HG03442 (cell line): Measurements from ENCODE around the gene ROS1.

Experiments
- ATAC-seq: cut with Tn5 transposase; IDR thresholded peaks from one replicate; pipeline ENCODE4 v1.9.1; 2021; ENCODE audit warnings: mild to moderate bottlenecking, moderate library complexity; ENCODE audit not compliant: unreplicated experiment

ROS1 gene

GRCh38 chr6:117441824-117442264 is 16.1 kb upstream of the ROS1 start:
- no peak for ATAC-seq

GRCh38 chr6:117440706-117441525 is 15.2 kb upstream of the ROS1 start:
- no peak for ATAC-seq

DNA sequence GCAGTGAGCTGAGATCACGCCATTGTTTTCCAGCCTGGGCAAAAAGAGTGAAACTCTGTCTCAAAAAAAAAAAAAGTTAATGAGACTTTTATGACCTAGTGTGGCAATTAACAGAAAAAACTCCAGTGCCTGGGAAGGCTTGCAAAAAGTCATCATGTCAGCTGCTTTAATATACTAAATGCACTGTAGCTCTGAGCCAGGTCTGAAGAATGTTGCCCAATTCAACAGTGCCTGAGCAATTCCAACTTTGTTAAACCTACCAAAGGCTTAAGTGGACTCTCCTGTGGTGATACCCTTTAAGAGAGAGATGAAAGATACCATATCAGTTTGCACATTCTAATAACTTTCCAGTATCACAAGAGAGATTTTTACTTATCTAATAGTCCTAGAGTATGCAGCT is 6.5 kb upstream of the ROS1 start:
- ATAC-seq: no peak

- ATAC-seq: no peak
These were observed 2.0 kb downstream of the ROS1 start for GRCh38 chr6:117423754-117424153.

- ATAC-seq: no peak
These were observed 7.4 kb downstream of the ROS1 start for GRCh38 chr6:117418320-117418719.

DNA sequence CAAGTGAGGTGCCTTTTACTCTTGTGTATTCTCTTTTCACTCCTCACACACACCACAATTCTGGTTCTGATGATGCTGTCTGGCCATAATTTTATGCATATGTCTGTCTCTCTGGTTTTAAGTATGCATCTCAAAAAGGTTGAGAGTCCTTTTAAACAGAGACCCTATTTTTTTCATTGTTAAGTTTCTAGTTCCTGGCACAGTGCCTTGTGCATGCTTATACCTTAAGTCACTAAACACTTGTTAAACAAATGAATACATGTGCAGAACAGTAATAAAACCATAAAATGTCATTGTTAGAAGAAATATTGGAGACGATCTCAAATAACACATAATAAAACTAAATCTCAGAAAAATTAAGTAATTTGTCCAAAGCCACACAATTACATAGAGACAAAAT is 7.9 kb downstream of the ROS1 start:
- no peak for ATAC-seq

DNA sequence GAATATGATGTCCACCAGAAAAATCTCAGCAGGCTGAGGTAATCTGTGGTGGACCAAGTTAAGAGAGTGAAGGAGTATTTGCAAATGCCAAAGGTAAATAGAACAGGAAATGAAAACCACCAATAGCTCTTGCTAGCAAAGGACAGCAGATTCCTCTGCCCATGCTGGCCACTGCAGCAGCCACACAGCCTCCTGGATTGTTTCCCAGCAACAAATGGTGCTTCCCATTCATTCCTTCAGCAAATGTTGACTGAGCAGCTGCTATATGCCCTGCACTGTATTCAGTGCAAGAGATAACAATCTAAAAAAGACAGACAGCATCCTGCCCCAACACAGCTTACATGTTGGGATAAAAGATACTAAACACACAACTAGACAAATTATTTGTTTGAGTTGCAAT is 11.0 kb downstream of the ROS1 start:
- ATAC-seq: no peak

DNA sequence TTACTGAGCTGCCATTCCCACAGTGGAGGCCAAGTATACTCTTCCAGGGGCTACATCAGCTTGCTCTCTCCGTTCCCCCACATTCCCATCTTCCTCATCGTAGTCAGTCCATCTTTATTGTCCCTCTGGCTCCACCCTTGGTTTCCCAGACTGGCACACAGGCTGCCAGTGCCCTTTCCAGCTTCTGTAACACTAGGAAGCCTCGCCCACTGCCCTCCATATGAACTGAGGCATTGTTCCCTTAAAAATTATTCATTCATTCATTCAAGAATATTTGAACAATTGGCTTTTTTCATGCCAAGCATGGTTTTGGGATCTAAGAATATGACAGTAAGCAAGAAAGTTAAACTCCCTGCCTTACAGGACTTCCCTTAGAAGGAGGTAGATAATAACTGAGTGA is 14.3 kb downstream of the ROS1 start:
- no peak for ATAC-seq

- ATAC-seq: no peak
These were observed 15.9 kb downstream of the ROS1 start for GRCh38 chr6:117409863-117410262.

DNA sequence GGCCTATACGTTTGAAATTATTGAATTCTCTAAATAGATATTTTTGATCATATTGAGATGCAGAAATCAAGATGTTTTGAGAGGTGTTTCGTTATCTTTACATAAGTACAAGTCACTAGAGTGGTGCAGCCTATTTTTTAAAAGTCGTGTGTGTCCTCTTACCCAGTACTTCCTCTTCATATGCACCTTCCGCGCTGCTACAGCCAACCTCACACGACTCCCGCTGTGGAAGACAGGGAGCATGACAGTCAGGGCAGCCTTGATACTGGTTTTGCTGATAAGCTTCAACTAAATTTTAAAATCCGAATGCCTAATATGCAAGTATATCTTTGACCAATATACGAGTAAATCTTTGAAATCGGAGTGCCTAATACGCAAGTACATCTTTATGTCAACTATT is 16.3 kb downstream of the ROS1 start:
- no peak for ATAC-seq

- ATAC-seq: peak; percentile 54
These were observed 21.2 kb downstream of the ROS1 start for GRCh38 chr6:117404548-117404947.

DNA sequence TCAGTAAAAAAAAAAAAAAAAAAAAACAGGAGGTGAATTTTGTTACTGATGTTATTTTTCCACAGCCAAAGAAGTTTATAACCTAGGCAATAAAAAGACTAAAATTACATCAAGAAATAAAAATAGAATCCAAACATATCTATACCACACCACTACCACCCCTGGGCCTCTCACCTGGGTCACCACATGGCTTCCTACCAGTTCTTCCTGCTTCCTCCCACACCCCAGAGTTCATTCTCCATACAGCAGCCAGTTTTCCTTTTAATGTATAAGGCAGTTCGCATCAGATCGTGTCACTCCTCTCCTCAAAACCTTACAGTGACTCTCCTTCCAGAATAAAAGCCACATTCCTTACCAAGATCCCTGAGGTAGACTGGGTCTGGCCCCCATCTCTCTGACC is 23.9 kb downstream of the ROS1 start:
- ATAC-seq: no peak

GRCh38 chr6:117399924-117400323 is 25.8 kb downstream of the ROS1 start:
- ATAC-seq: no peak

DNA sequence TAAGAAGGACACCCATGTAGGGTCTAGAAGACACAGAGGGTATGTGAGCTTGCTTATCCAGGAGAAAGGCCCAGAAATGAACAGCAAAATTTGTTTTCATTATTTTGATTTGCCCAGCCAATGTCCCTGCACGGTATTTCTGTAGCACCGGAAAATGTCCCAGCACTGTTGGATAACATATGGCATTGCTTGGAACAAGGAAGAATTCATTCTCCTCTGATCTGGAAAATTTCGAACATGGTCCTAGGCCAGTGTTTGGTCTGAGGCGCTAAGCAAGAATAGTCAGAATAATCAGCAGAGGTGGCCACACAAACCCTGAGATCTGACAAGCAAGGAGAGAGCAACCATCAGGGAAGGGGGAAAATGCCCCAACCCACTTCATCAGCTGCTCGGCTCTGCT is 26.6 kb downstream of the ROS1 start:
- no peak for ATAC-seq

DNA sequence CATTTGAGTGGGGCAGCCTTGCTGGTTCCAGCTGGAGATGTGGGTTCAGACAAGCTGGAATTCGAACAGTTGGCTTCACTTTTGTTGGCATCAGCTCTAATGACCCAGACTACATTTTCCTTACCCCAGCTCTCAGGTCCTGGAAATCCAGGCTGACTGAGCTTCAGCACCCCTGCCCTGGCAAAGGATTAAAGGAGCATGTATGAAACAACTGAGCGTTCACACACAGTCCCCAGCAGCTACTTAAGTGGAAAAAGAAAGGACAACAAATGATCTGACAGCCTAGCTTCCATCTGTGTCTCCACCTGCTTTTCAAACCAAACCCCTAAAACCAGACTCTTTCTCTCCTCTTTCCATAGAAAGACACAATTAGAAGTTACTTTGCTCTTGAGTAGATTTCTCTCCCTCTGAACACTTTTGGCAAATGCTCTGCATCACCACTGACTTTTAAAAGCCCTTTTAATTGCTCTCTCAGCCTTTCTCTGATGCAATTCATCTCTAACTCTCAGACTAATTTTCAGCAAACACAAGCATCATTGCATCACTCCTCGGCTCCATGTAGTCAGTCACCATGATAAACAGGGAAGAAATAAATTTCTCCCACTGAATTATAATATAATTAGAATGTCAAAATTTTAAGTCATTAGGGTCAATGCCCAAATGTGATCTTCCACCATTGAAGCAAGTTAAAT is 28.1 kb downstream of the ROS1 start:
- no peak for ATAC-seq

- no peak for ATAC-seq
These were observed 29.5 kb downstream of the ROS1 start for GRCh38 chr6:117396228-117396627.

GRCh38 chr6:117395164-117395563 is 30.6 kb downstream of the ROS1 start:
- no peak for ATAC-seq

DNA sequence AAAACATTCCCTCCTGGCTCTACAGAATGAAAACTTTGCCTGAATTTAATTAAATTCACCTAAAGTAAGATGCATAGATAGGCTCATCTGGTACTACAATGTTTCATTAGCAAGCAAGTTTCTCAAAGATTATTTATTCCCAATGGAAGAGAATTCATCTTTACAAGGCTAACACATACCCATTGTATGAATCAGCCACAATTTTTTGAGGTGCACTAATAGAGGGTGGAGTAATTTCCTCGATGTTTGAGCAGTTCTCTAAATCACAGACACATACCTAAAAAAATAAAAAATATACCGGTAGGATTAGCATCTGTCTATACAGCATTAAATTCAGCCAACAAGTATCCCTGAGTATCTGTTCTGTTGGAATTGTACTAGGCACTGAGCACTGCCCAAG is 32.7 kb downstream of the ROS1 start:
- ATAC-seq: no peak

- ATAC-seq: no peak
These were observed 33.7 kb downstream of the ROS1 start for GRCh38 chr6:117391874-117392583.

- ATAC-seq: no peak
These were observed 36.3 kb downstream of the ROS1 start for GRCh38 chr6:117389227-117390057.

- no peak for ATAC-seq
These were observed 38.2 kb downstream of the ROS1 start for GRCh38 chr6:117387454-117387974.
